GM19043 (cell line): ENCODE measurements around the gene SHC4.

ENCODE experiments used
- ATAC-seq: cut with Tn5 transposase; IDR thresholded peaks from one replicate; pipeline ENCODE4 v1.9.1; 2021; ENCODE audit warnings: low read depth; ENCODE audit not compliant: unreplicated experiment

The SHC4 gene

DNA sequence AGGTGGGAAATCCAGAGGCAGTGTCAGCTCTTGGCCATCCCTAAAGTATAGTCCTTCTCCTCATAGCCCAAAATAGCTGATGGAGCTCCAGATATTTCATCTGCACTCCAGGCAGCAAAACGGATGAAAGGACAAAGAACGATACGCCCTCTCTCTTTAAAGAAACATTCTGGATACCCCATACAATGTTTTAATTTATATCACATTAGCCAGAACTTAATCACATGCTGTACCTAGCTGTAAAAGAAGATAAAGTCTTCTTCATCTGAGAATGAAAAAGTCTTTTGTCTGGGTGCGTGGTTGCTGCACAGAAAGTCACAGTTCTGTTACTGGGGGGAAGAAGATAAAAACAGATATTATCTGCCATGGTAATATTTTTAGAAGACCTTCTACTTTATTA is 4.3 kb upstream of the SHC4 start:
- no peak for ATAC-seq

- ATAC-seq, result no peak
These were observed 3.6 kb upstream of the SHC4 start for GRCh38 chr15:48967336-48967735.

GRCh38 chr15:48966595-48967301 is 3.0 kb upstream of the SHC4 start:
- peak; percentile 78 for ATAC-seq

GRCh38 chr15:48965972-48966371 is 2.3 kb upstream of the SHC4 start:
- peak; percentile 54 for ATAC-seq

DNA sequence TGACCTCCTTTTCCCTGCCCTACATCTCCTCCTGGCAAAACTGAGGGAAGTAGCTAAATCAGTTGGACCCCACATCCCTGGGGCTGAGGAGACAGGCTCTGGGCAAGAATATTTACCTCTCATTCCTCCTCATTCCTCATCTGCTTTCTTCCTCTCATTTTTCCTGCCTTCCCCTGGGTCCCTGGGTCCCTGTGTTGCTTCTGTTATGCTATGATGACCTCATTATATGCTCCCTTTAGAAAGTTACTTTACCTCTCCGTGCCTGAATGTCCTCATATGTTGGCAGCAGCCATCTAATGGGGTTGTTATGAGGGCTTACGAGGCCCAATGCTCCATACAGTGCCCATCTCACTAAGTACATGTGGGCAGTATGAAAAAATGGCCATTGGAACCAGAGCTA is 1.2 kb upstream of the SHC4 start:
- no peak for ATAC-seq

DNA sequence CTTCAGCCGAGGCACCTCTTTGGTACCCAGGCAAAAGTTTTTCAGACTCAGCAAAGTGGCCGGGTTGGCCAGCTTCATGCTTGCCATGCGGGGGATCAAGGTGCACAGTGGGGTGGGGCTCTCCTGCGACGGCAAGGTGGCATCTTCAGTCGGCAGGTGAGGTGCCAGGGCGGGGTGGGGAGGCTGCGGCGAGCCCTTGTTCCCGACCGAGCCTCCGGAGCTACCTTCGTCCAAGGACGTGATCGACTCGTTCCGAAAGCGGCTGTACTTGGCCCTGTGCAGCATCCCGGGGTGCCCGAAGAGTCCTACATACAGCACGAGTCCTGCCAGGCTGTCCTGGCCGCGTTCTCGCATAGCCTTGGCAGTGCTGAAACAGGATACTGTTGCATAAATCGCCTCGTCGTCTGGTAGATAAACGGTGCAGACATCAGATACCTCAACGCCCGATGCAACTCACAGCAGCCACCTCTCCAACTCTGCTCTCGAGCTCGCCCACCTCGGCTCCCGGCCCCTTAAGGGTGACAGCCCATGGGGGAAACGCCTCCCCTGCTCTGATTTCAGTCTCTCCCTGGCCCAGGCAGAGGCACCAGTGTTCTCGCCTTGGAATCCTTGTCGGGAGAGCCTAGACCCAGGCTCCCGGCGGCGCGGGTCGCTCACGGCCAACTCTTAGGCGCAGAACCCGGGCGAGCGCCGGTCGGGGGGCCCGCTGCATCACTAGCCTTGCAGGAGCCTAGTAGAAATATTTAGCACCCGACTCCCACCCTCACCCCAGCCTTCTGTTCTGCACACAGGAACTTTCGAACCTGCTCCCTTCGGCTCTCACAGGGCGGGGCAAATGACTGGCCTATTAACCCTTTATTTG is 826 bp downstream of the SHC4 start:
- no peak for ATAC-seq

DNA sequence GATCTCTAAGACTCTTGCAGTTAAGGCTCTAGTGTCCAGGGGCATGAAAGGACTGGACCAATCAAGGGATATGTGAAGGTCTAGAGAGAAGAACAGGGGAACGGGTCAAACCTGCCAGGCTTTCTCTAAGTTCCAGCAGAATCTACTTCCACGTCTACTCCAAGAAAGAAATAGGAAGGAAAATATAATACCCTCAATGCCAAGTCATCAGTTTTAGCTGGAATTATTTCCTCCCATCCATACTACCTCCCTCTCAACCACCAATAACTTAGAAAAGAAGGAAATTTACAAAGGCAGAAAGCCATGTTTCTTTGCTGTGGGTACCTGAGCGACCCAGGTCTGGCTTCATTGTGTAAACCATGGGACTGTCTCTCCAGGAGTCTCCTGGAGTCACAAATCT is 7.8 kb downstream of the SHC4 start:
- no peak for ATAC-seq

DNA sequence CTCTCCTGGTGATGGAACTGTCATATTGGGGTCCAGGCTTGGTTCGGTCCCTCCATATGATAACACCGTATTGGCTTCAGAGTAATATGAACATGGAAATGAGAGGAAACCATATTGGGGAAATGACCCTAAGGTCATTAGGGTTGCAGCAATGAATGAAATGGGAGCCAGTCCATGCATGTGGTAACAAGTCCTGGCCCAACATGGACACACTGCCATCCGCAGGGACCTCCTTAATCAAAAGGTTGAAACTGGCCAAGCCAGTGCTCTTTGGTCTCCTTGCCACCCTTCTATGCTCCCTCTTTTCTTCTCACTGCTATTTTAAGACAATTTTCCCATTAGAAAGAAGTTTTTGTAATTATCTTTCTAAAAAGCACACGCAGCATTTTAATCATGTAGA is 8.3 kb downstream of the SHC4 start:
- ATAC-seq, result no peak

DNA sequence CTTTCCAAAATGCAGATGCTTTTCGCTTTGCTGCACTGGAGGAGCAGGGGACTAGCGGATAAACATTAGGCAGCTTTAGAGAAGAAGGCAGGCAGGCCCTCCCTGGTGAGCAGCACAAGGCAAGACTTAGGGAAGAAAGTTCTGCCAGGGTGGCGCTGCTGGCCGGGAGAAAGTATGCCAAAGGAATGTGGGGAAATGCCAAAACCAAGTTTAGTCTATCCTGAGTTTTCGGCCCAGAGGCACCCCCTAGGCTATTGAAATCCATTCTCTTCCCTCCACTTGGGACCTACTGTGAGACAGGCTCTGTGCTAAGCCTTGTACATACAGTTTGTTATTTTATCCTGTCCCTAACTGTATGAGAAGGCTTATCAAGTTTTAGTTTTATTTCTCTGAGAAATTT is 9.2 kb downstream of the SHC4 start:
- ATAC-seq, result no peak

DNA sequence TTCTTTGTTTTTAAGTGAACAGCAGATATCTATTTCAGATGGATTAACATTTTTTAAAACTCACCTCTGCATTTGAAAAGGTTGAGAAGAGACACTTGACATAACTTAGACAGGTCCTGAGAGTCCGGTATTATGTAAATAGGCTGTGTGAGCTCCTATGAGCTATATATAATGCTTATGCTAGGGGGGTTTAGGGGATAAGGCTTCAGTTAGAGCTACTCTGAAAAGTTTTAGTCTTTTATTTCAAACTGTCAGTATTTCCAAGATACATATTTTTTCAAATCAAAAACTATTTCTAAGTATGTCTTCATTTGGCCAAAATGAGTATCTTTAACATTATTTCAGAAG is 16.9 kb downstream of the SHC4 start:
- no peak for ATAC-seq

GRCh38 chr15:48946074-48946839 is 17.5 kb downstream of the SHC4 start:
- ATAC-seq, result no peak

- ATAC-seq, result no peak
These were observed 18.3 kb downstream of the SHC4 start for GRCh38 chr15:48945386-48945785.

GRCh38 chr15:48941904-48942303 is 21.8 kb downstream of the SHC4 start:
- ATAC-seq, result no peak

DNA sequence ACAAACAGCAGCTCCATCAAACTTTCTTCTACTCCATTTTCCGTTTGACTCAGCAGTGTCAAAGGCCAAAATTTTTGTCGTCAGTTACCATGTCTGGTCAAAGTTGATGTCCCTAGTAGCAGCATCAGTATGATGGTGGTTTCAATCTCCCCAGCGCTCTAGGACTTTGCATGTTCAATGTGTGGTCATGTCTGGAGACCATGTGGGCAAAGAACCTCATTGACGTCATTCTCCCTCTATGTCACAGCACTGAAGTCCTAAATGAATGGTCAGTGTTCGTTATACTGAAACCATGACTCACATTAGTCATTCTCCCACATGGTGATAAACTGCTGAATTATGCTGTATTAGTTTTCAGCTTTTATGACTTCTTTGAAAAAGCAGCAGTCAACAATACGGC is 23.2 kb downstream of the SHC4 start:
- ATAC-seq, result peak; percentile 82

GRCh38 chr15:48939648-48940047 is 24.1 kb downstream of the SHC4 start:
- no peak for ATAC-seq

DNA sequence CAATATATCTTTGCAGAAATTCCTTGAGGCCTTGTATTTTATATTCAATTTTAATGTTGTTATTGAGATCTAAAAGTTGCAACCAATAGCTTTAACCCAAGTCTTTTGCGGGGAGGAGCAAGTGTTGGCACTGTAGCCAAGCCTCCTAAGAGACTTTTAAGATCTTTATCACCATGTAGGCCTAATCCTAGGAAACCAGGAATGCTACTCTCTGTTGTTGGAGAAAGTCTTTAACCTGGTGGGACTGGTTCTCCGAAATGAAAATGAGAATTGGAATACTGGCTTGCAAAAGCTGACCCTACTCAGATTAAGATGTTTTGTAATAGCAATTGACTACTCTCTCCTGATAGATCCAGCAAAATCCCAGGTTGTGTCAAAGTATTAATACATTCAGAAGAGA is 25.8 kb downstream of the SHC4 start:
- ATAC-seq, result no peak

GRCh38 chr15:48936666-48937065 is 27.1 kb downstream of the SHC4 start:
- ATAC-seq, result no peak

DNA sequence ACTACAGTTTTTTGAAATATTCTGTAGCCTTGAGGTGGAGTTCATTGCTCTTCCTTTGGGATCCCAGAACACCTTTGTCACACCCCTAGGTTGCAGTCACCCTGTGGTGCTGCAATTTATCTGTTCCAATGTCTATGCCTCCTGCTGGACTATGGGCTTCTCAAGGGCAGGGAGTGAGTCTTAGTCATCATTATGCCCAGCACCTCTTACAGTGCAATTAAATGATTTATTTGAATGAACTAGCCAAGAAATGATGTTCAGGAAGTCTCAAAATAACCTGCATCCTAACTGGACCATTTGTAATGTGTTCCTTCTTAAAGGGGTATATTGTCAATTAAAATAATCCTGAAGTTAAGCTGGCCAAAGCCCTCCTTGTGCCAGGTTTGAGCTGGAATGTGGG is 28.5 kb downstream of the SHC4 start:
- no peak for ATAC-seq

DNA sequence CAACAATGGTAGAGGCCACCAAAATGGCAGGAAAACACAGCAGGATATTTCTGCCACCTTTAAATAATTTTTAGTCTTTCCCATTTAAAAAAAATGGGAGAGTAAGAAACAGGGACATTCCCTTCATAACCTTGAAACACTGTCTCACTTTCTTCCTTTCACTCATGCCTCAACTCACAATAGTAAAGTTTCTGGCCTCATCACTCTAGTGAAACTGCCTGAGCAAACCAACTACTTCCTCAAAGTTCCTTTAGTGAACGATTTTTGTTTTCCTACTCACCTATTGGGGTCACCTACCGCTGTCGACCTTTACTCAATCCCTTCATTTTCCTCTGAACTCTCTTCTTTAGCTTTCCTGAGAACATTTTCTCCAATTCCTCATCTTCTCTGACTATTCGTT is 33.0 kb downstream of the SHC4 start:
- ATAC-seq, result no peak

DNA sequence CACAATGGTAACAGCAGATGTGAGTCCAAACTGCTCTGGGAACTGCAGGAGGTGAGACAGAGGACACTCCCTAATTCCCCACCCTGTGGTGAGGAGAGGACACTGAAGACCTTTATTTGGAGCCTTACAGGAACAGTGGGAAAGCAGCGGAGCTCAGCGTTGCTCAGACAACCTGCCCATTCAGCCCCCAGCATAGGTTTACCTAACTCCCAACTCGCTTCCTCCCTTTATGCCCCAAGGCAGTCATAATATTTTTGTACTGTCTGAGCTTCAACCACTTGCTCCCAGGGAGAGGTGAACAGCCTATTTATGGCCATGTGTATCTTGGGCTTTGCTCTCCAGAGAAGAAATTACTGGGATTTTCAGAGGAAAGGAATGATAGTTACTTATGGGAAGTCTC is 34.1 kb downstream of the SHC4 start:
- no peak for ATAC-seq

- no peak for ATAC-seq
These were observed 34.7 kb downstream of the SHC4 start for GRCh38 chr15:48928877-48929538.
